ENCODE results near the gene MEMO1. TPM values are rescaled to one million over a fixed set of nuclear protein-coding genes. Genes with fewer than 3 reads are reported as not detected.
"Not testable (repeated sequence)": the region's sequence is repeated elsewhere in the genome, so short reads cannot be mapped to it uniquely, and the experiment has no call there.

The MEMO1 gene
- total RNA-seq, 2 experiments from 2014 or later: 70.3 to 73.1 TPM

DNA sequence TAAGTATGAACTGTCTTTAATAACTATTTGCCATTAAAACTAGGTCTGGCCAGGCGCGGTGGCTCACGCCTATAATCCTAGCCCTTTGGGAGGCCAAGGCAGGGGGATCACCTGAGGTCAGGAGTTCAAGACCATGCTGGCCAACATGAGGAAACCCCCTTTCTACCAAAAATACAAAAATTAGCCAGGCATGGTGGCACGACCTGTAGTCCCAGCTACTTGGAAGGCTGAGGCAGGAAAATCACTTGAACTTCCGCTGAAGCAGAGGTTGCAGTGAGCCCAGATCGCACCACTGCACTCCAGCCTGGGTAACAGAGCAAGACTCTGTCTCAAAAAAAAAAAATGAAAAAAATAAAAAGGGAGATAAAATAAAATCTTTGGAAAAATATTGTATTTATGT lies 44.4 kb downstream of the MEMO1 start:
- POLR2A ChIA-PET: not testable (repeated sequence)
- CTCF ChIA-PET: interaction anchor here (0.8 kb wide), 1 partner anchor 42 kb away, joined by 3 read pairs; no protein-coding TSS in a partner anchor

DNA sequence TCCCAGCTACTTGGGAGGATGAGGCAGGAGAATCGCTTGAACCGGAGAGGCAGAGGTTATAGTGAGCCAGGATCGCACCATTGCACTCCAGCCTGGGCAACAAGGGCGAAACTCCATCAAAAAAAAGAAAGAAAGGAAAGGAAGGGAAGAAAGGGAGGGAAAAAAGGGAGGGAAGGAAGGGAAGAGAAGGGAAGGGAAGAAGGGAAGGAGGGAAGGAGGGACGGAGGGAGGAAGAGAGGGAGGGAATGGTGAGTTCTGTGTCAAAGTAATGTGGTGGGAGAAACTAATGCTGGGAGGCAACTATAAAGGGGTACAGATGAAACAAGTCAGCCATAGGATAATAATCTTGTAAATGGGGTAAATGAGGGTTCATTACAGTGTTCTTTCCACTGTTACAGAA lies 45.7 kb downstream of the MEMO1 start:
- ChIA-PET POLR2A (no interaction called here), CTCF (no interaction called here)

DNA sequence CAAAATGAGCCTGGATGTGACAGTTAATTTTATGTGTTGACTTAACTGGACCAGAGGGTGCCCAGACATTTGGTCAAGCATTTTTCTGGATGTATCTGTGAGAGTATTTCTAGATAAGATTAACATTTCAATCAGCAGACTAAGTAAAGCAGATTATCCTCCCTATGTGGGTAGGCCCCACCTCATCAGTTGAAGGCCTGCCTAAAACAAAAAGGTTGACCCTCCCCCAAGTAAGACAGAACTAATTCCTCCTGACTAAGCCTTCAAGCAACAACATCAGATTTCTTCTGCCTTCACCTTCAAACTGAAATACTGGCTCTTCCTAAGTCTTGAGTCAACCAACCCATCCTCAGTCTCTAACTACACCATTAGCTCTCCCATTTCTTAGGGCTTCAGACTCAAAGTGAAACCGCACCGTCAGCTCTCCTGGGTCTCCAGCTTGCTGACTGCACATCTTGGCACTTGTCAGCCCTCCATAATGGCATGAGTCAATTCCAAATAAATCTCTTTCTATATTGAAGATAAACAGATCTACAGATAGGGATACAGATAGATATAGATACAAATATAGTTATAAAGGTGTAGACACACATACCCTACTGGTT lies 47.9 kb downstream of the MEMO1 start:
- POLR2A ChIA-PET: no interaction called here
- CTCF ChIA-PET: no interaction called here

DNA sequence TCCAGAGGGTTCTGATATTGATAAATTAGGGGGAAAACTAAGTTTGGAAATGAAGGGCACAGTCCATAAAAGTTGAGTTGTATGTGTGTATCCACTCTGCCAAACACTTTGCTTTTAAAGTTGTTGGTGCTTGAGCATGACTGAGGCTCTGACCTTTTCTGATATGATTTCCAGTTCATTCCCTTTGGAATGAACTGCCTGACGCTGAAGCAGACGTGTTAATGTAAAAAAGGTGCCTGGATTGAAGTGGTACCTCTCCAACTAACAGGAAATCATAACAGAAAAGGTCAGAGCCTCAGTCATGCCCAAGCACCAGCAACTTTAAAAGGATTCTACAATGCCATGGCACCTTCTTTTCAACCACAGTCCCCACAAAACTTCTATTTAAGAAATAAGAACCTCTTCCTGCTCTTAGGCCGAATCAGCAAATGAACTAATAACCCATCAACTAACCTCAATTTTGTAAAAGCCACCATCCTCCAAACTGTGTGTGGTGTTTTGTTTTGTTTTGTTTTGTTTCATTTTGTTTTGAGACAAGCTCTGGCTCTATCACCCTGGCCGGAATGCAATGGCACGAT lies 52.6 kb downstream of the MEMO1 start:
- POLR2A ChIA-PET: no interaction called here

DNA sequence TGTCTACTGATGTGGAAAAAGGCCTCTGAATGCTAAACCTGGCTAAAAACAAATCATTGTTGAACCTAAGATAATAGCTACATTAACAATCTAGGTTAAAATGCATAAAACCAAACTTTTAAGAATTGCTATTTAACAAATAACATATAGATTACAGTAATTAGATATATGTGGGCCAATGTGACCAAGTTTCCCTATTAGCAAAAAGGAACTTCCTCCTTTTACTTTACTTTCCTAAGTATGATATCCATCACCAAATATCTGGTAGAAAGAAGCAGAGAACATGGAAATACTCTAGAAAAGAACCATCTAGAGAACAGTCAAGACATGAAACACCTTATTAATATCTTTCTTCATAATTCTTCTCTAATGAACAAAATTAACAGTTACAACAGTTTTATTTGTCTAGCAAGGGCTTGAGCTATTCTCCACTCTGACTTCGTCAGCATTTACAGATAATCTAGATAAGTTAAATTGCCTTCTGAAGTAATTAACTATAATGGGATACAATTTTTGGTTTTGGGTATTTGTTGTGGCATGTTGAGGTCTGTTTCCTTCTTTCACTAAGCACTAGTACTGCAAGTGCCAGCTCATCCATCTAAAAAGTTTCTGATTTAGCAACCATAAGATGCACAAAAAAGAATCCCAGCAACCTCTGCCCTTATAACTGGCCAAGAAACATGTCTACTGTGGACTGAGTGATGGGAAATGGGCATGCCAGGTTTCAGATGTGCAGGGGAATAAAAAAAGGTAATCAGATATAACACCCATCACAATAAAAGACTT lies 53.3 kb downstream of the MEMO1 start:
- ChIA-PET POLR2A (no interaction called here), CTCF (no interaction called here)

More for the DNA sequence above, 52.6 kb downstream of the MEMO1 start:
- CTCF ChIA-PET: no interaction called here

DNA sequence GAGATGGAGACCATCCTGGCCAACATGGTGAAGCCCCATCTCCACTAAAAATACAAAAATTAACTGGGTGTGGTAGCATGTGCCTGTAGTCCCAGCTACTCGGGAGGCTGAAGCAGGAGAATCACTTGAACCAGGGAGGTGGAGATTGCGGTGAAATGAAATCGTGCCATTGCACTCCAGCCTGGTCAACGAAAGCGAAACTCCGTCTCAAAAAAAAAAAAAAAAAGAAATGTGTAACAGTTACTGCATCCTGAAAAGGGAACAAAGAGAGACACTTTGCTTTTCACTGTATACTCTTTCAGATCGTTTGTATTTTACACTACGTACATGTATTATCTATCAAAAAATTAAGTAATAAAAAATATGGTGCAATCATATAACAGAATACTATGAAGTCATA lies 53.9 kb downstream of the MEMO1 start:
- CTCF ChIA-PET, POLR2A ChIA-PET: not testable (repeated sequence)

DNA sequence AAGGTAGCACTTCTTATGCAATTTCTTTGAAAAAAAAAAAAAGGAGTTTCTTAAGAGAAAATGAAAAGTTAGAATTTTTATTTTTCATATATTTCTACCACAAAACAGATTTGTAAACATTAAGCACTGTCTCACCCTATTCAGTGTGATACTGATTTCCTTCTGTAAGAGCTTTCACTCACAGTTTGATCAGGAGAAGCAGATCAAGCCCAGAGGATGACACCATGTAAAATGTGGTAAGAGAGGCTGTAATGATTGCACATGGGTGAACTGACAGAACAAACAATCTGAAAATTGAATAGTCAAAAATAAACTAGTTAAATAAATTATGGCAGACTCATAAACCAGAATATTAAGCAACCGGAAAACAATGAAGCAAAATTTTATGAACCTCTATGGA lies 54.5 kb downstream of the MEMO1 start:
- ChIA-PET POLR2A (no interaction called here), CTCF (no interaction called here)

DNA sequence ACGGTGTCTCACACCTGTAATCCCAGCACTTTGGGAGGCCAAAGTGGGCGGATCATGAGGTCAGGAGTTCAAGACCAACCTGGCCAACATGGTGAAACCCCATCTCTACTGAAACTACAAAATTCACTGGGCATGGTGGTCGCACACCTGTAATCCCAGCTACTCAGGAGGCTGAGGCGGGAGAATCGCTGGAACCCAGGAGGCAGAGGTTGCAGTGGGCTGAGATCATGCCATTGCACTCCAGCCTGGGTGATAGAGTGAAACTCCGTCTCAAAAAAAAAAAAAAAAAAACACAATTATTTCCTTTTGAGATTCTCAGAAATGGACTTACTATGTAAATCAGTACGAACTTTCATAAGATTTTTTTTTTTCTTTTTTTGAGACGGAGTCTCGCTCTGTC lies 57.7 kb downstream of the MEMO1 start:
- POLR2A ChIA-PET: not testable (repeated sequence)

DNA sequence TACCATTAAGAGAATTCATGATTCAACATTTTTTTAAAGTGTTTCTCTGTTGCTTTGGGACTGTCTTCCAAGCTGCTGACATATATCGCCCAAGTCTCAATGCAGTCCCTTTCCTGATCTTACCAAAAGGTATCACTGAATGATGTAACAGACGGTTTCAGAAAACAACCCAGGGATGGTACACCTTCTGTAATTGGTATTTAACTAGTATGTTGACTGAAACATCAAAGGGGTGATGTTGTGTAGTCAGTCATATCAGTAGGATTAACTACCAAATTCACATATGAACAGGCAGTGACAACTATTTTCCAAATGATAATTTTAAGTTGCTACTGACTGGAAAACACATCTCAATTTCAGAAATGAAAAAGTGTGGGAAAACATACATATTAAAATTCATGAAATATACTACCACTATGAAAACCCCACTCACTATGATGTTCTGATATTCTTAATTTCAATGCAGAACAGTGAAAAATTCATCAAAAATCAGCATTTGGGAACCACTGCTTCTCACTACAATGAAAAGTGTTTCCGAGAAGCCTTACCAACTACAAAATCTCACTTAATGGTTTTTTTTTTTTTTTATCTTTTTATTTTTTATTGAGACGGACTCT lies 59.8 kb downstream of the MEMO1 start:
- CTCF ChIA-PET: no interaction called here

More for the DNA sequence above, 57.7 kb downstream of the MEMO1 start:
- CTCF ChIA-PET: interaction anchor here (0.7 kb wide), 2 partner anchors 53 to 1321 kb away, joined by 3 to 4 read pairs; no protein-coding TSS in a partner anchor

DNA sequence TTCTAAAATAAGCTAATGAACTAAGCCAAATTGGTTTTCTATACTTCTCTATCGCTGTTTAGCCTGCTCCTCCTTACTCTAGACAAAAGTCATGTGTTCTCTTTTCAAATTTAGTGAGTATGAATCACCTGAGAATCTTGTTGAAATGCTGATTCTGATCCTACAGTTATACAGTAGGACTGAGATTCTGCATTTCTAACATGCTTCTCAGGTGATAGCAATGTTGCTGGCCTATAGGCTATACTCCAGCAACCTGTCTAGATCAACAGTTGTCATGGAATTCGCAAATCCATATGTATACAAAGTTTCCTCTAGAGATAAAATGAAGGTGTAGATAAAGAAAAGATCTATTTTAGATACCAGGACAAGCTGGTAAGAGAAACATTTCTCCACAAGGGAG lies 62.9 kb downstream of the MEMO1 start:
- ChIA-PET POLR2A (no interaction called here), CTCF (no interaction called here)

More for the DNA sequence above, 59.8 kb downstream of the MEMO1 start:
- POLR2A ChIA-PET: no interaction called here

DNA sequence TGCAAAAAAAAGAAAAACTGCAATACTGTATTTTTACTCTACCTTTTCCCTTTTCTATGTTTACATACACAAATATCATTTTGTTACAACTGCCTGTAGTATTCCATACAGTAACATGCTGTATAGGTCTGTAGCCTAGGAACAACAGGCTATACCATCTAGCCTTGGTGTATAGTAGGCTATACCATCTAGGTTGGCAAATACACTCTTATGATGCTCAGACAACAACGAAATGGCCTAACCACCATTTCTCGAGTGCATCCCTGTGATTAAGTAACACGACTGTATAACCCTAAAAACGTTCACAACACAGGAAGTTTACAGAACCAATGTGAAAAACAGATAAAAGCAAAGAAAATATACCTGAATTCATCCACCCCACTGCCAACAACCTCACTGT lies 64.0 kb downstream of the MEMO1 start:
- ChIA-PET CTCF (no interaction called here), POLR2A (no interaction called here)

DNA sequence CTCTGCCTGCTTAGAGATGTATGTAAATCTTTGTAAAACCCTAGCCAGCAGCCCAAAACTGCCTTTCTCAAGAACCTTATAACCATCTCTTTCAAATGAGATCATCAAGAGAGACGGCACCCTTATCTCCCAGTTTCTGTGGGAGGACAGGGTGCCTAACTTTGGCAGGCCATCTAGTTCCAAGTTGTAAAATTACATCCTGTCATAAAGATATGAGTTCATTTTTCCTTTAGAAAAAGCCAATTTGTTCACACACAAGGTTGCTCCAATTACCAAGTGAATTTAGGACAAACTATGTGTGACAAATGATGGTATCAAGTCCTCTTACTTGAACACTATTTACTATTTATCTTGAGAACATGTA lies 65.3 kb downstream of the MEMO1 start:
- CTCF ChIA-PET: no interaction called here

DNA sequence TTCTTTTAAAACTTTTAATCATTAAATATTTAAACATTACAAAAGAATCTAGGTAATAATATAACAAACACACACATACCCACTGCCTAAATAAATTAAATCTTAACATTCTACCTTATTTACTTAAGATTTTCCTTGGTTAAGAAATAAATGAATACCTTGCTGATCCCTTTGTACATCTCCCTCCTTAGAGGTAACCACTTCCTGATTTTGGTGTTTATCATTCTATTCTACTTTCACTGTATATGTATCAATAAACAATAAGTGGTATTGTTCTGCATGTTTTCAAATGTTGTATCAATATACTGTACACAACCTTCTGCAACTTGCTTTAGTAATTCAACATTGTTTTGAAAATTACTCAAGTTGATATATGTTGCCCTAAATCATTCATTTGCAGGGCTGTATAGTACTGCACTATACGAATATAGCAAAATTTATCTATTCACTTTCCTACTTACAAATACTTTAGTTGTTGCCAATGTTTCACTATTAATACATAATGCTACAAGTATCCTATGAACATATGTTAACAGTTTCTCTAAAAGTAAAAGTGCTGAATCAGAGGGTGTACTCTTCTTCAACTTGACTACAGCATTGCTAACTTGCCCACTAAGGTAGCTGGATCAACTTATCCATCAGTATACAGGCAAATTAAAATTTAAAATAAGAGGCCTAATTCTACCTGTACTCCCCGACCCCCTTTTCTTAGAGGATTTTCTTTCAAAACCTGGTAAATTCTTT lies 65.8 kb downstream of the MEMO1 start:
- CTCF ChIA-PET: no interaction called here

More for the DNA sequence above, 65.3 kb downstream of the MEMO1 start:
- POLR2A ChIA-PET: no interaction called here

DNA sequence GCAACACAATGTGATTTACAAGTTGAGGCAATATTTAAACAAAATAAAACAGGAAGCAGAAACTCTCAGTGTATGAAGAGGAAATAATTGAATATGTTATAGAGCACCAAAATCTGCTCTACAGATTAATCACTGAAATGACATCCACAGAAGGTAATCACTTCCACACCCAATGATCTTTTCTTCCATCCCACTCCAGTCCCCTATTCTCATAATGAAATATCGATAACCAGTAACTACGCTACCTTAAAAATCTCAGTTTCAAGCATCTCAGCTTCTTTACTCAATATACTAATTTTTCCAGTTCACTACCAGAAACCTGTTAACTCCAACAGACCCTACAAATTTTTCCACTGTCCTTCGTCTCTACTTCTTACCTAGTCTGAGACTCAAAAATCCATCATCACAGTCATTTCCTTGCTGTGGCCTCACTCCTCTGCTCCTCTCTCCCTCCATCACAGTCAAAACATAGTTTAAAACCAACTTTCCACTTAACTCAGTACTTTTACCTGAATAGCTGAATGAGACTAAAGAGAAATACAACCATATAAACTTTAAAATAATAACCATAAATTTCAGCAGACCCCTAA lies 67.1 kb downstream of the MEMO1 start:
- CTCF ChIA-PET: no interaction called here
- POLR2A ChIA-PET: no interaction called here

More for the DNA sequence above, 65.8 kb downstream of the MEMO1 start:
- POLR2A ChIA-PET: no interaction called here

DNA sequence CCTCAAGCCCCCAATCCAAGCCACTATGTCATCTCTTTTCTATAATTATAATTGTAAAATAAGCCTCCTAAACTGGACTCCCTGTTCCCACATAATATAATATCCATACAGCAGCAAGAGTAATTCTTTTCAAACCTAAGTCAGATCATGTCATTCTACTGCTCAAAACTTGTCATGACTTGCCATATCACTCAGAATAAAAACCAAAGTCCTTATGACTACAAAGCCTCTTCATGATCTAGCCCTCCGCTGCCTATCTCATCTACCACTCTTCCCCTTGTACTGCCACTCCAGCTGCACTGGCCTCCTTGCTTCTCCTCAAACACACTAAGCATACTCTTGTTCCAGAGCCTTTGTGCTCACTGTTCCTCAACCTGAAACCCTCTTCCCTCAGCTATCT lies 69.9 kb downstream of the MEMO1 start:
- ChIA-PET CTCF (interaction anchor here (0.6 kb wide), 1 partner anchor 9 kb away, joined by 3 read pairs; no protein-coding TSS in a partner anchor), POLR2A (no interaction called here)

DNA sequence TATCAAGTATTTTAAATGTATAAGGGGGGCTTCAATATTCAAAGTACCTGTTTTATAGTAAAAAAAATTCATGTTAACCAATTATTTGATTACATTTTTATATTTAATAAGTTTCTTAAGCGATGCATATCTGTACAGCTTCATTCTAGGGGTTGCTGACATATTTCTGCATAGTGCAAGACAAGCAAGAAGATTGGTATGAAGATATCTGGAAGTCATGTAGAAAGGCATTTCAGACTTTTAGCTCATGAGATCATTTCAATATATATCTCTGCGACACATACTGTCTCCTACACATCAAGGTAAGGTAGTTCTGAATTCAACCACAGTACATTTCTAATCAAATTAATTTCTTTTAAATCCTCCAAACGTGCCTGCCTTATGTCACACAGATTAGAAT lies 73.1 kb downstream of the MEMO1 start:
- POLR2A ChIA-PET: no interaction called here
- CTCF ChIA-PET: no interaction called here

DNA sequence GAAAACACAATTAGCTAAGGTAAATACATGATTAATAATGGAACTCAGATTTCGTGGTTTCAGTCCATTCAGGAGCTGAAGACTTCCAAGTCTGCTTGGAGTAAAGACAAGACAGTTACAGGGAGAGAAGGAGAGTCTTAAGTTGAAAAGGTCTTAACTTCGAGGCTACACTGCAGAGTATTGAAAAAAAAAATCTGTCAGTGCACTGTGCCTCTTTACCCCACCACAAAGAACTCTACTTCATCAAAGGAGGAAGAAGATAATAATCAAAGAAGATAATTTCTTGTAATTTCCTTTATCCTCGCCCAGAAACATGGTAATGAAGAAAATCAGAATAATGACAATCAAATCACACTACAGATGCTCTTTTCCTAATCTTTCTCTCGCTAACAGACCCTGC lies 75.4 kb downstream of the MEMO1 start:
- ChIA-PET POLR2A (interaction anchor here (1.0 kb wide), 1 partner anchor 104 kb away, joined by 4 read pairs; the partner anchor contains the start of gene DPY30), CTCF (no interaction called here)

DNA sequence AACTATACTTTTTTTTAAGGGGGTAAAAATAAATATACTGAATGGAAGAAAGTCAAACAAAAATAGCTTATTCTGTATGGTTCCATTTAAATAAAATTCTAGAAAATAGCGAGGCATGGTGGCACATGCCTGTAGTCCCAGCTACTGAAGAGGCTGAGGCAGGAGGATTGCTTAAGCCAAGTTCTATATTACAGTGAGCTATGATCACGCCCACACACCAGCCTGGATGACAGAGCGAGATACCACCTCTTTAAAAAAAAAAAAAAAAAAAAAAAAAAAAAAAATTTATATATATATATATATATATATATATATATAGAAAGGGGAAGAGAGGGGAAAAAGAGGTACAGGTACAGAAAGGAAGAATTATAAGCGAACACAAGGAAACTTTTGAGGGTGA lies 77.7 kb downstream of the MEMO1 start:
- ChIA-PET CTCF (no interaction called here), POLR2A (interaction anchor here (1.5 kb wide), 1 partner anchor 78 kb away, joined by 3 read pairs; the partner anchor contains the start of gene MEMO1)

DNA sequence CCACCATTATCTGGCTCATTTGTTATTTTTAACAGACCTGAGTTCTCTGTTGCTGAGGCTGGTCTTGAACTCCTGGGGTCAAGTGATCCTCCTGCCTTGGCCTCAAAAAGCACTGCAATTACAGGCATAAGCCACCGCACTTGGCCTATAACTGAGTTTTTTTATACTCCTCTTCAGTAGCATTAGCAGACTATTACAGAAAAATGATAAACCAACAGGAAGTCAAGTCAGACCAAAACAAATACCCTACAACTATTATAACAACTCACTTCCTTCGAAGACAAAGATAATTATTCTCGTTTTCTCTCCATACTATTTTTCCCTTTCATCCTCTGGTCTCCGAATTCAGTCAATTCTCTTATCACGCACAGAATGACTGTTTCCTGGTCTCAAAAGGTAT lies 78.2 kb downstream of the MEMO1 start:
- ChIA-PET POLR2A (interaction anchor here (1.5 kb wide), 1 partner anchor 78 kb away, joined by 3 read pairs; the partner anchor contains the start of gene MEMO1), CTCF (no interaction called here)

DNA sequence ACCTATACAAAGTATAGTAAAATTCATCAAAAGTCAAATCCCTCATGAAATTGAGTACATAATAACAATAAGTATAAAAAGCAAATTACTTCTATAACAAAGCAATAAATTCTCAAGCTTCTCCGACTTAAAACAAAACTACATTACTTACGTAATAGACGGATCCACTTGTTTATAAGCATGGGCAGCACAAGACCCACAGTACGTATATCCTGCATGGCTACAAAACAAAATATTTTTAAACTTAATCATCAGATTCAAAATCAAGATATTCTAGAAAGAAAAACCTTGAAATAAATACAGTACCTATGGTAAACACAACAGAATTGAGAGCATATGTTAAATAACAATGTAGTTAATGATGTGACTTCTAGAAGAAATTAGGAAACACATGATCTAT lies 78.9 kb downstream of the MEMO1 start:
- CTCF ChIA-PET: no interaction called here
- POLR2A ChIA-PET: no interaction called here
